ENCODE data around the gene R3HCC1L.

The R3HCC1L gene

GRCh38 chr10:98260350-98260749 lies 125.9 kb downstream of the R3HCC1L start:
- no peak for DNase-seq (ENCODE audit: low read depth in 2 of 2)

DNA sequence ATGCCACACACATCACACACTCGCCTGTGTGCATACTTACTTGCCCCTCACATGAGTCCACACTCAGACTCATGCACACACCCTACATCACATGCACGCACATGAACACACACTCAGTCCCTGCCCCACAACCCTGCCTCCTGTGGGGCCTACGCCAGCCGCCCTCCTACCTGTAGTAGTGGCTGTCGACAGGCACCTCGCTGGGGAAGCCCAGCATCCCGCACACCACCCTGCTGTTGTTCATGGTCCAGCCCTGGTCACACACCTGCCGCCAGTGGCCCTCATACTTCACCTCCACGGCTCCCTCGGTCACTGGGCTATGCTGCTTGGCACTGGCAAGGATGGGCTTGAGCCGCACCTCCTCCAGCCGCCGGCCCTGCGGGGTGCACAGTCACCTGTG lies 126.3 kb downstream of the R3HCC1L start:
- no peak for DNase-seq (ENCODE audit: low read depth in 2 of 2)

GRCh38 chr10:98261436-98262277 lies 127.2 kb downstream of the R3HCC1L start:
- DNase-seq (ENCODE audit: low read depth in 2 of 2), result no peak

GRCh38 chr10:98262571-98262970 lies 128.1 kb downstream of the R3HCC1L start:
- DNase-seq (ENCODE audit: low read depth in 2 of 2), result no peak

GRCh38 chr10:98263088-98263487 lies 128.6 kb downstream of the R3HCC1L start:
- no peak for DNase-seq (ENCODE audit: low read depth in 2 of 2)

GRCh38 chr10:98264378-98265065 lies 130.1 kb downstream of the R3HCC1L start:
- no peak for DNase-seq (ENCODE audit: low read depth in 2 of 2)

GRCh38 chr10:98265403-98266378 lies 131.2 kb downstream of the R3HCC1L start:
- DNase-seq (ENCODE audit: low read depth in 2 of 2), result no peak

- DNase-seq (ENCODE audit: low read depth in 2 of 2), result no peak
These were observed 132.2 kb downstream of the R3HCC1L start for GRCh38 chr10:98266647-98267046.

DNA sequence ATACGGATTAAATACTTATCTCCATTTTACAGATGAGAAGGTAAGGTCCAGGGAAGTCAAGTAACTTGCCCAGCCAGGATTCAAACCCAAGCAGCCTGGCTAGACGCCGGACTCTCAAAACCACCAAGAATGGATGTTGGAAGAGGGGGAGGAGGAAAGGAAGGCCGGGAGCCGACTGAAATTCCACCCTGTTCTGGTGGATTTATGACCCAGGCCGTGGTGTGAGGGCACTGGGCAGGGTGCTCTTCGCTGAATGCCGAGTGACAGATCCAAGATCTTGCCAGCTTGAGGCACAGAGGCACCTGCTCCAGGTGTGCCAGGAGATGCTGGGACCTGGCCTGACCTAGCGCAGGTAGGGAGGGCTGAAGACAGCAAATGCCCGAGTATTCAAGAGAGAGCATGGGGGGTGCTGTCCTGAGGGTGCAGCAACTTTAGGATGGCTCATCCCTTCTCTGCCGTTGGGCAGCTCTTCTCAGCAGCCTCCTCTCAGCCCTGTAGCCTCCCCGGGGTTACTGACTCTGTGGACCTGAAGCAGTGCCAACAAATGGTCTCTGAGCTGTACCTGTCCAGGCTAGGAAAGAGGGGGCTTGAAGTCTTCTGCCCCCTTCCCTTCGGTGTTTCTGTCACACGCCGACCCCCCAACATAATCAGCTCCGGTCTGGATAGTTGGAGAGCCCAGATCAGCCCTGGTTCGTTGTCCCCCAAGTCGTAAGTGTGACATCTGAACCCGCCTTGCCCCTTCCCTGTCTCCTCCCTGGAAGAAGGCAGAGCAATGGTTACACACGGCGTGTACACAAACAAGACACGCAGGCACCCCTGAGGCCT lies 132.8 kb downstream of the R3HCC1L start:
- no peak for DNase-seq (ENCODE audit: low read depth in 2 of 2)

DNA sequence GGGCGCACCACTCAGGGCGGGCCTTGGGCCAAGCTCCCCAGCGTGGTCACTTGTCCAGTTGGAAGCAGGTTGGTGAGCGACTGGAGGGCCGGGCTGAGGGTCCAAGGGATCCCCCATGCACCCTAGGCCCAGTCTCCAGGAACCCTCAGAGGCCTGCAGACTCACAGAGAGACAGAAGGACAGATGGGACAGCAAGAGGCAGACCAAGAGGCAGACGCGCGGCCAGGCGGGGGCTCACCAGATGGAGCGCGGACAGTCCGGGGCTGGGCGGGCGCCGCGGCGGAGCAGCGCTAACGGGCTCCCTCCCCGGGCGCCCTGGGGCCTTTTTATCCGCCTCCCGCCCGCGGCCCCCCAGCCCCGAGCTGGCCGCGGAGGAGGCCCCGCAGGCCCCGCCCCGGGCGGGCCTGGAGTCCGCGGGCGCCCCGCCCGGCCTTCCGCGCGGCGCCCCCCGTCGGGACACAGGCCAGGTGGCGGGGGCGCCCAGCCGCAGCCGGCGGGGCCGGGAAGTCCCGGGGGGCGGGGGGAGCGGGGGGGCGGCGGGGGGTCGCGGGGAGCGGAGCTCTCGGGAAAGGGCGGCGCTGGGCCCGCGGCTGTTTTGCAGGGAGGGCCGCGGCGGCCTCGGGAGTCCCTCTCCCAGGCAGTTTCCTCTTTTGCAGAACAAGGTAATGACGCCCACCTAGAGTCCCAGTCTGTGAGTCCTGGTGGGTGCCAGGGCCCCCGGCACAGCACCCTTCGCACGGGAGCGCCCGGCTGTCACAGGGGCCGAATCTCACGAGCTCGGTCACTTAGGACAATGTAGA lies 133.6 kb downstream of the R3HCC1L start, which contains the start of gene LOXL4:
Gene LOXL4, minus strand, starts transcription at position 301 of the 800 bp plus-strand sequence. CDS start 5,175 bp downstream, outside the sequence.
- DNase-seq (ENCODE audit: low read depth in 2 of 2), result no peak

DNA sequence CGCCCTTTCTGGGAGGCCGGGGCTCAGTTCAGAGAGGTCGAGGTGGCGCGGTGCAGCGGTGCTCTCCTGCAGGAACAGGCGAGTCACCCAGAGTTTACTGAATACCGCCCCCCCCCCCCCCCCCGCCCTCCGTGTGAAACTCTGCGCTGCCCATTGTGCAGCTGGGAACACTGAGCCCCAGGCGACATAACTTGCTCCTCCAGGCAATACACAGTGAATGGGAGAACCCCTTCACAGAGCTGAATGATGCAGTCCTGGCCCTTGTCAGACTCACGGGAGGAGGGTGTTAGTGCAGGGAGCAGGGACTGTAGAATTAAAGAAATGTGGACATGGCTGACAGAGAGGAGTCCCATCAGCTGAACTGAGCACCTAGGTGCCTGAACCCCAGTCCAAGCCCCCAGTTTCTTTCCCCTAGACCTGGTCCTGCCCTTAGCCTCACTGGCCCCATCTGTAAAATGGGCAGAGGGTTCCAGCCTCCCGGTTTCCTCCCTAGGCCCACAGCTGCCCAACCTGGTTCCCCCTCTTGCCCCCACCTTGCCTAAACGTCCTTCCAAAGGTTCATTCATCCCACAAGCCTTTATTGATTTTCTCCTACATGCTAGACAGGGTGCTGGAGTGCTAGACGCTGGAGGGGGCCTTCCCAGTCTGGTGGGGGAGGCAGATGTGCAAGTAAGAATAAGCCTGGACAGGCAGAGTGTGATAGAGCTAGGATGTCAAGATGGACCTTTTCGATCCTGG lies 134.4 kb downstream of the R3HCC1L start:
- DNase-seq (ENCODE audit: low read depth in 2 of 2), result no peak

- no peak for DNase-seq (ENCODE audit: low read depth in 2 of 2)
These were observed 135.0 kb downstream of the R3HCC1L start for GRCh38 chr10:98269435-98269912.

DNA sequence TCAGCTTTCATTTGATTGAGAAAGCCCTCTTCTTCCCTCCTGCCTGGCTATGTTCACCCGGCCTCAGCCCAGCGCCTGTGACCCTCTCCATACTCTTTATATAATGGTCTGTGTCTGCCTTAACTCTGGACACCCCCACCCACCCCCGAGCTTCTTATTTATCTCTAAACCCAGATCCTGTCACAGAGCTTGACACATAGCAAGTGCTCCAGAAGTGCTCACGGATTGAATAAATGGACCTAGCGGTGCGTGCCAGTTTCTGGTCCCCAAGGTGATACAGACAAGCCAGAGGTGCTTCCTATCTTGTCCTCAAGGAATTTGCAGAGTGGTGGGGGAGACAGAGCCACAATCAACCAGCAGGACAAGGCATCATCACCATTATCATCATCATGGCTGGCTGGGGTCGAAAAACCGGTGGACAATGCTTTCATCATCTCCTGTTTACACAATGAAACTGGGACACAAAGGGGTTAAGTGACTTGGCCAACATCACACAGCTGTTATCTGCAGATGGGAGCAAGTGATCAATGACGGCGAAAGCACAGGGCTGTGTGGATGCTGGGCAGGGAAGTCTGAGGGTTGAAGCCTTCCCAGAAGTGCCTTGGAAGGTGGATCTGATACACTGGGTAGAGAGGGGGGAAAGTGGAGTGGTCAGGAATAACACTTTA lies 135.8 kb downstream of the R3HCC1L start:
- no peak for DNase-seq (ENCODE audit: low read depth in 2 of 2)

DNA sequence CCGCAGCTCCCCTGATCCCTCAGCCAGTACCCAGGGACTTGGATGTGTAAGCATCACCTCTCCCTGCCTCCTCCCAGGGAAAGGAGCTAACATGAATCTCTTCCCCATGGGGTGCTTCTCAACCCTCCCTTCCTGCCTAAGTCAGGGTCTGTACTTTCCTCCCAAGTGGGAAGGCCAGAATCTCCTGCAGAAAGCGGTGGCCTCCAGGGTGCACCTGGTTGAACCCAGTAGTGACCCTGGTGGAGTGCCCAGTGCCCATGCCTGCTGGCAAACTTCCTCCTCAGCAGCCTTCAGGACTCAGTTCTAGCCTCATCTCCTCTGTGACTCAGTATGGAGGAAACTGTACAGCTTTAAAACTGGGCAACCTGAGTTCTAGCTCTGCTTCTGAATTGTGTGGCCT lies 136.3 kb downstream of the R3HCC1L start:
- no peak for DNase-seq (ENCODE audit: low read depth in 2 of 2)

- DNase-seq (ENCODE audit: low read depth in 2 of 2), result no peak
These were observed 137.8 kb downstream of the R3HCC1L start for GRCh38 chr10:98272245-98272644.

DNA sequence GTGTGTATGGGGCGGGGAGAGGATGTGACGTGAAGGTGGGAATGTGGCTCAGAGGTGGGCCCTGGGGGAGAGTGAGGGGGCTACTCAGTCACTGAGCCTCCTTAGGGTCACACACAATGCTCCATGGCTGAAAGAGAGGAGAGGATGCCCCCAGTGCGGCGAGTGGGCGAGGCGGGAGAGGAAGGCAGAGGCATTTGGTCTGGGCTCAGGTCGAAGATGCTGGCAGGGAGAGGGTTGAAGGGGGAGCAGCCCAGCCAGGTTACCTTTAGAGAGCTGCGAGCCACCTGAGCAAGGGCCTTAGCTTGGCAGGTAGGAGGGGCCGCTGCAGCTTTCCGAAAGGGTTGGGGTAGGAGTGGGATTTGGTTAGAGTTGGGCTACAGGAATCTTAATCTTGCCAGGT lies 138.2 kb downstream of the R3HCC1L start:
- no peak for DNase-seq (ENCODE audit: low read depth in 2 of 2)

DNA sequence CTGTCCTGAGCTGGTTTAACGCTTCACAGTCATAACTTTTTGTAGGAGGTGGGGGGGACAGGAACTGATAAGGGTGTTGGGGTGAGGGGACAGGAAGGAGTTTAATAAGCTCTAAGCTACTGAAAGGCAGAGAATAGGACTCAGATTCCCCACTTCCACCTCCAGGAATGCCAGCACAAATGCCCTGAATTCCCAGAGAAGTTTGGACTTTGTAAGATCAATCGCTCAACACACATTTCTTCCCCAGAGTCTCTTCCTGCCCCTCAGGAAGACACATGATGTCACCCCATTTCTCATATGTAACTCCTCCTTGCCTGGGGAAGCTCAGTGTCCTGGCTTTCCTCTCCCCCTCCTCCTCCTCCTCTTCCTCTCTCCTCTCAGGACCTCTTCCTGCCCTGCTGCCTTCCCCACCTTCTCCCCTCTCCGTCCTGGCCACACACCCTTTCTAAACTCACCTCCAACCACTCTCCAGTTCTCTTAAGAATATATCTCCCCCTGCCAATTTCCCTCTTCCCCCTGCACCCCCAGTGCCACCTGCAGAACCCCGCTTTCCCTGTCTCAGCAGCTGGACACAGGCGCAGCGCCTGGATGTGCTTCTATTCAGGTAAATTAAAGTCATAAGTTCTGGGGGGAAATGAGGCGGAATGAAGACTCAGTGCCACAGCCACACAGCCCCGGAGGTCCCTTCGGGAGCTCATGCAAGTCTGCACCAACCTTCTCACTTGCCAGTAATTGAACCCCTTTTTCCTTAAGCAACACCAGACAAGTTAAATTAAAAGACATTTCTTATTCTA lies 138.8 kb downstream of the R3HCC1L start:
- DNase-seq (ENCODE audit: low read depth in 2 of 2), result no peak

DNA sequence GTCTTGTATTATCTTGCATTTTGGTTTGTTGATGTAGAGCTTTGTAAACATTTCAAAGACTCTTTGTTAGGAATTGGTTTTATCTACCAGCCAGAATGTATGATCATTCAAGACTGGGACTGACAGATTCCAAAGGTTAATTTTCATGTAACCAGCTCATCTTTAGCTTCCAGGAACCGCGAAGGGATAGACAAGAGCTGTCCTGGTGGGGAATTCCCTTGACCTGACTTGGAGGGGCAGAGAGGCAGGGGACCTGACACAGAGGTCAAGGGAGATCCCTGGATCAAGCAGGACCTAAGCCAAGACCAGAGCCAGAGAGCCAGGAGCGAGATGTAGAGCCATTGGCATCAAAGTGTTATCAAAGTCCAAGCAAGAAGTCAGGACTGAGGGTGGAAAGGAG lies 140.1 kb downstream of the R3HCC1L start:
- DNase-seq (ENCODE audit: low read depth in 2 of 2), result no peak
